Head of caudate nucleus (tissue), 42 donors: Measurements from ENCODE around the gene PLCL1.

ENCODE experiments used
- DNase-seq, 42 donors: peaks; one replicate each; pipeline versions ENCODE4 v3.0.0 to v3.0.0-alpha.2; 2020 to 2021; ENCODE audit warnings: mixed read lengths in 7 of 42
- intact Hi-C: fragments of 100-400 bp; cut with DNase I; formaldehyde crosslinking; loops from one replicate; pipeline ENCODE4 v1.15.0; 2022

PLCL1 gene

GRCh38 chr2:197873293-197873701 is 68.9 kb downstream of the PLCL1 start:
- intact Hi-C loops = no loop called here
- peak in 11 of 42 donors; percentile 4 to 77 (median 25) for DNase-seq

- intact Hi-C loops = no loop called here
- DNase-seq = no peak
These were observed 71.4 kb downstream of the PLCL1 start for GRCh38 chr2:197875763-197876162.

- intact Hi-C loops = no loop called here
- no peak for DNase-seq
These were observed 72.1 kb downstream of the PLCL1 start for GRCh38 chr2:197876524-197876923.

GRCh38 chr2:197877038-197877437 is 72.6 kb downstream of the PLCL1 start:
- no peak for DNase-seq
- intact Hi-C loops = no loop called here

GRCh38 chr2:197878792-197879191 is 74.4 kb downstream of the PLCL1 start:
- intact Hi-C loops = no loop called here

GRCh38 chr2:197879812-197880408 is 75.5 kb downstream of the PLCL1 start:
- intact Hi-C loops = no loop called here
- no peak for DNase-seq

More at GRCh38 chr2:197878792-197879191, 74.4 kb downstream of the PLCL1 start:
- no peak for DNase-seq

GRCh38 chr2:197883354-197884032 is 79.1 kb downstream of the PLCL1 start:
- no peak for DNase-seq
- intact Hi-C loops = no loop called here

GRCh38 chr2:197884252-197884651 is 79.9 kb downstream of the PLCL1 start:
- no peak for DNase-seq
- intact Hi-C loops = no loop called here

- intact Hi-C loops = no loop called here
These were observed 80.7 kb downstream of the PLCL1 start for GRCh38 chr2:197885126-197885525.

GRCh38 chr2:197885587-197885986 is 81.2 kb downstream of the PLCL1 start:
- DNase-seq = no peak
- intact Hi-C loops = no loop called here

More at GRCh38 chr2:197885126-197885525, 80.7 kb downstream of the PLCL1 start:
- DNase-seq = no peak

GRCh38 chr2:197888321-197888720 is 83.9 kb downstream of the PLCL1 start:
- no peak for DNase-seq
- intact Hi-C loops = no loop called here

- intact Hi-C loops = no loop called here
- peak in 13 of 42 donors; percentile 11 to 64 (median 28) for DNase-seq
These were observed 84.6 kb downstream of the PLCL1 start for GRCh38 chr2:197889041-197889440.

GRCh38 chr2:197890168-197890567 is 85.8 kb downstream of the PLCL1 start:
- intact Hi-C loops = no loop called here
- DNase-seq = no peak

GRCh38 chr2:197891897-197892442 is 87.6 kb downstream of the PLCL1 start:
- intact Hi-C loops = no loop called here
- no peak for DNase-seq

- DNase-seq = no peak
- intact Hi-C loops = no loop called here
These were observed 89.2 kb downstream of the PLCL1 start for GRCh38 chr2:197893403-197894177.

GRCh38 chr2:197894751-197895274 is 90.4 kb downstream of the PLCL1 start:
- intact Hi-C loops = no loop called here
- no peak for DNase-seq

- DNase-seq = no peak
- intact Hi-C loops = no loop called here
These were observed 93.7 kb downstream of the PLCL1 start for GRCh38 chr2:197897960-197898678.

GRCh38 chr2:197904446-197904845 is 100.1 kb downstream of the PLCL1 start:
- DNase-seq = no peak
- intact Hi-C loops = no loop called here

GRCh38 chr2:197908156-197908555 is 103.8 kb downstream of the PLCL1 start:
- intact Hi-C loops = no loop called here
- no peak for DNase-seq
